ENCODE measurements around the gene PARP1.

DNA sequence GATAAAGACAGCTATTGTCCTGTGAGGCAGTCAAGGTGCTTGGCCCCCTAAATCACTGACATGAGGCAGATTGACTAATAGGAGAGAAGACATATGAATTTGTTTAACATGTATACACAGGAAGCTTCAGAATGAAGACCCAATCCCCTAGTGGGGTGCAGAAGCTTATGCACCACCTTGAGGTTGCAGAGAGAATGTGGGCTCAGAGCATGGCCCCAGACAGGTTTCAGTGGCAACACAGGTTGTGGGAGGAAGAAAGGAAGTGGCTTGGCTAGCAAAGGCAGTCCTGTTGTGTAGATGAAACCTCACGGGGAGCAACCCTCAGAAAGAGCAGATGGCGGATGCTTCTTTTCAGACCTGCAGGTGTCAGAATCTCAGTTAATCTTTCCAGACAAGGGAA is 37.0 kb upstream of the PARP1 start:
- TF ChIP-seq, protein P1, sequence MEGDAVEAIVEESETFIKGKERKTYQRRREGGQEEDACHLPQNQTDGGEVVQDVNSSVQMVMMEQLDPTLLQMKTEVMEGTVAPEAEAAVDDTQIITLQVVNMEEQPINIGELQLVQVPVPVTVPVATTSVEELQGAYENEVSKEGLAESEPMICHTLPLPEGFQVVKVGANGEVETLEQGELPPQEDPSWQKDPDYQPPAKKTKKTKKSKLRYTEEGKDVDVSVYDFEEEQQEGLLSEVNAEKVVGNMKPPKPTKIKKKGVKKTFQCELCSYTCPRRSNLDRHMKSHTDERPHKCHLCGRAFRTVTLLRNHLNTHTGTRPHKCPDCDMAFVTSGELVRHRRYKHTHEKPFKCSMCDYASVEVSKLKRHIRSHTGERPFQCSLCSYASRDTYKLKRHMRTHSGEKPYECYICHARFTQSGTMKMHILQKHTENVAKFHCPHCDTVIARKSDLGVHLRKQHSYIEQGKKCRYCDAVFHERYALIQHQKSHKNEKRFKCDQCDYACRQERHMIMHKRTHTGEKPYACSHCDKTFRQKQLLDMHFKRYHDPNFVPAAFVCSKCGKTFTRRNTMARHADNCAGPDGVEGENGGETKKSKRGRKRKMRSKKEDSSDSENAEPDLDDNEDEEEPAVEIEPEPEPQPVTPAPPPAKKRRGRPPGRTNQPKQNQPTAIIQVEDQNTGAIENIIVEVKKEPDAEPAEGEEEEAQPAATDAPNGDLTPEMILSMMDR (IDR thresholded peaks at IDR 0.05), result no peak
- TF ChIP-seq POLR2A (IDR thresholded peaks at IDR 0.05), result no peak
